GM12872 (cell line): ENCODE data around the gene ISCA1.

Source experiments
- TF ChIP-seq, protein P1 (sequence below): IDR thresholded peaks from 3 replicates; pipeline ENCODE4 v1.5.1; 2011; ENCODE audit warnings: low read depth, mild to moderate bottlenecking, low read length, moderate library complexity; ENCODE audit not compliant: insufficient read depth

The ISCA1 gene

DNA sequence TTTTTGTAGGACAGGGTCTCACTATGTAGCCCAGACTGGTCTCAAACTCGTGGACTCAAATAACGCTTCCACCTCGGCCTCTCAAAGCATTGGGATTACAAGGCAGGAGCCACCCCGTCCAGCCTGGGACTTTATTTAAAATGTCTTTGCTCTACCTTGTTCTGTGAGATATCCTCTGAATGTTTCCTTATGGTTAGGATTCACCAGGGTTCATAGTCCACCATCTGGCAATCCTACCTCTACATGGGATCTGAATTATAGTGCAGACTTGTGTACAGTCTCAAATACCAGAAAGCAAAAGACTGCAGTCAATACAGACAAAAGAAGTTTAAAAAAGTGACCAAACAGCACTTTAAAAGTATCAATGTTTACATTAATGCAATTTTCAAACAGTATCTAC, 10.1 kb downstream of the ISCA1 start:
- TF ChIP-seq, protein P1, sequence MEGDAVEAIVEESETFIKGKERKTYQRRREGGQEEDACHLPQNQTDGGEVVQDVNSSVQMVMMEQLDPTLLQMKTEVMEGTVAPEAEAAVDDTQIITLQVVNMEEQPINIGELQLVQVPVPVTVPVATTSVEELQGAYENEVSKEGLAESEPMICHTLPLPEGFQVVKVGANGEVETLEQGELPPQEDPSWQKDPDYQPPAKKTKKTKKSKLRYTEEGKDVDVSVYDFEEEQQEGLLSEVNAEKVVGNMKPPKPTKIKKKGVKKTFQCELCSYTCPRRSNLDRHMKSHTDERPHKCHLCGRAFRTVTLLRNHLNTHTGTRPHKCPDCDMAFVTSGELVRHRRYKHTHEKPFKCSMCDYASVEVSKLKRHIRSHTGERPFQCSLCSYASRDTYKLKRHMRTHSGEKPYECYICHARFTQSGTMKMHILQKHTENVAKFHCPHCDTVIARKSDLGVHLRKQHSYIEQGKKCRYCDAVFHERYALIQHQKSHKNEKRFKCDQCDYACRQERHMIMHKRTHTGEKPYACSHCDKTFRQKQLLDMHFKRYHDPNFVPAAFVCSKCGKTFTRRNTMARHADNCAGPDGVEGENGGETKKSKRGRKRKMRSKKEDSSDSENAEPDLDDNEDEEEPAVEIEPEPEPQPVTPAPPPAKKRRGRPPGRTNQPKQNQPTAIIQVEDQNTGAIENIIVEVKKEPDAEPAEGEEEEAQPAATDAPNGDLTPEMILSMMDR, result no peak

DNA sequence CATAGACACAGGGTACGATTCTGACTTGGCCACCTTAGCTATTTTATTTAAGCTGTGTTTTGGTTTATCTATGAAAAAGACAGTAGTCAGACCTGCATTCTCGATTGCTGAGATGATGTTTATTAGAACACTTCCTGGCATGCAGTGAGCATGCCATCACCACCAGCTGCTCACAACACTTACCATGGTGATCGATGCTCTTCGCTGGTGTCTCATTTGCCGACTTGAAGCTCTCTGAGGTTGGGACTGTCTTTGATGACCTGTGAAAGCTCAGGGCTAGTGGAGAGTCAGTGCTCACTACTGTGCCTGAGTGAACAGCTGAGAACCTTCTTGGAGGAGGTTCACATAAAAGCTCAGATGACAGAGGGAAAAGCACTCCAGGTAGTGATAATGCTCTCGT, 18.5 kb downstream of the ISCA1 start:
- TF ChIP-seq, protein P1, result no peak

DNA sequence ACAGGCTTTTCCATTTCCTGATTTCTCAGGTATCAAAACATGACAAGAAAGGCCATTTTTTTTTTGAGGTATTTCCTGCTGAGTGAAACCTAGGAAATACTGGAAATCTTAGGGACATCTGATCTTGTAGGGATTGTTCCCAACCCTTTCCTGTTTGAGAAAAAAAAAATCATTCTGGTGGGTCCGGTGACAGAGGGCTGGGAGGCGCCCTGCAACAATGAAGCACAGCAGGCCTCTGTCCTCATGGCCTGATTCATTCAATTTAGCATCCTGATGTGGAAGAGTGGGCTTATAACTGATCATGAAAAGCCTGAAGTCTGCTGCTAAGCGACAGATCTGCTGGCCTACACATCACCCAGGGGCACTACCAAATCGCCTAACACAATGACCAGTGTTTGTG, 19.8 kb downstream of the ISCA1 start:
- TF ChIP-seq, protein P1, result no peak

DNA sequence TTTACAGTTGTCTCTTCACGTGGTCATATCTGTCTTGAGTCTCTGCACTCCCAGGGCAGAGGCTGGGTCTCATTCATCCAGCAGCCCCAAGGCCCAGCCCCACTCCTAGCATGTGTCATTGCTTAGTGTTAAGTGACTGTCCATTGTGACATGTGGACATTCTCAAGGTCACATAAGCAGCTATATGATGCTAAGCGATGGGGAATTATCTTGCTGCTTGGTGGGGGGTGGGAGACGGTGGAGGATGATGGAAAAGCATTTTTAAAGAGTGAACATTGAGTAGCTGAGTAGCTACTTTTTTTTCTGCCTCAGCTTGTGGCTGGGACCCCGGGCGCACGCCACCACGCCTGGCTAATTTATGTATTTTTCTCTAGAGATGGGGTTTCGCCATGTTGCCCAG, 22.8 kb downstream of the ISCA1 start, which contains the start of gene C9orf153:
Gene C9orf153 (minus strand): TSS at position 101 of the 400 bp plus-strand sequence. CDS start 30,054 bp downstream, outside the sequence.
- TF ChIP-seq, protein P1, result no peak

DNA sequence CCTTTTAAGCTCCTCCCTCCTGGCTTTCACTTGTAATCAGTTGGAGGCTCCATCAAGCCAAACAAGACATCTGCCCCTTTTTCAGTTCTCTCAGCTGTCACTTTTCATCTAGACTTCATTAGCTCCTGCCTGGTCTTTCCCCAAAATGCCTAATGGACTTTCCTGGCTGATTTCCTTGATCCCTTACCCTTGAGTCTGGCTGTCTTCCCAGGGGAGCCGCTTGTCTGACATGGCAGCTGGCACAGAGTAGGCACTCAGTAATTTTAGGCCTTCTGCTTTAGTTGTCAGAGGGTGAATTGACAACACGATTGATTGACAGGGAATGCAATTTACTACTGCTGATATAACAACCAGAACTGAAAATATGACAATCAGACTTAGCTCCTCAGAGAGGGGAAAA, 24.9 kb downstream of the ISCA1 start:
- TF ChIP-seq, protein P1, result no peak

DNA sequence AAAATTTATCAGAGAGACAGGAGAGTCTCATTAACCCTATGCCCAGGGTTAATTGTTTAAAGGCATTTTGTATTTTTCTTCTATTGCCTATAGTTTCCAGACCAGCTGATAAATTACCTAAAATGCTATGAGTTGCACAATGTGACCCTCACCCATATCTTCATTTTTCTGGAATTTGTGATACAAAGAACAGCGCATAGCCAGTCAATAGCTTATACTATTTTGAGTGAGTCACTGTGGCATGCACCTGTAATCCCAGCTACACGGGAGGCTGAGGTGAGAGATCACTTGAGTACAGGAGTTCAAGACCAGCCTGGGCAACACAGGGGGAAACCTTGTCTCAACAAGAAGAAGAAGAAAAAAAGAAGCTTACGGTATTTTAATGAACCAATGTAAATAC, 25.7 kb downstream of the ISCA1 start:
- TF ChIP-seq, protein P1, result no peak

DNA sequence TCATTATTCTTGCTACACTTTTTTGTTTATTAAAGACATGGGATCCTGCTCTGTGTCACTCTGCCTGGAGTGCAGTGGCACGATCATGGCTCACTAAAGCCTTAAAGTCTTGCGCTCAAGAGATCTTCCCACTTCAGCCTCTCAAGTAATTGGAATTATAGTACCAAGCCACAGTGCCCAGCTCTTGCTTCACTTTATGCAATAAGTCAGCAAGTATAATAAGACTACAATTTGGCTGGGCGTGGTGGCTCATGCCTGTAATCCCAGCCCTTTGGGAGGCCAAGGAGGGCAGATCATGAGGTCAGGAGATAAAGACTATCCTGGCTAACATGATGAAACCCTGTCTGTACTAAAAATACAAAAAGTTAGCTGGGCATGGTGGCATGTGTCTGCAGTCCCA, 28.8 kb downstream of the ISCA1 start:
- TF ChIP-seq, protein P1, result no peak

DNA sequence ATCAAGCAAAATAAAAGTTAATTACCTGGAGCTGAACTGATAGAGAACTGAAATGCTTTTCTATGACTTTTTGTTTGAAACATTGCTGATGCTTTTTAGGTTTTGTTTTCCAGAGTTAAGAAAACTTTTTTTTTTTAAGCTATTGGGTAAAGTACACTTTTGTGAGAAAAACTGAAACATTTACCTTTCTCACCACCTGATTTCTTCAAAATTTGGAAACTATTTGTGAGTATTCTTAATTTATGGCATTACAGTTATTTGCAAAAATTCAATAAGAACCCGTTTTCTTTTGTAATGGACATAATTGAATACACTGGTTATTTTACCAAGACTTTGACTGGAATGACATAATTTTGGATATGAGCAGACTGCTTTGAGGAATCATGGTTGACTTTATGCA, 29.5 kb downstream of the ISCA1 start:
- TF ChIP-seq, protein P1, result no peak
